DND-41 (cell line): Measurements from ENCODE around the gene NOX5.

Experiments used
- CTCF ChIP-seq: IDR thresholded peaks from 2 replicates; pipeline ENCODE4 v1.5.1; 2012; ENCODE audit warnings: borderline replicate concordance, low read length, moderate library complexity, mild to moderate bottlenecking; ENCODE audit not compliant: poor library complexity, severe bottlenecking; ENCODE audit errors: extremely low read depth
- EZH2 ChIP-seq: IDR thresholded peaks from 3 replicates; pipeline ENCODE4 v1.6.1; 2012; ENCODE audit warnings: borderline replicate concordance, low read depth, mild to moderate bottlenecking, moderate library complexity, low read length, inconsistent platforms; ENCODE audit not compliant: severe bottlenecking

DNA sequence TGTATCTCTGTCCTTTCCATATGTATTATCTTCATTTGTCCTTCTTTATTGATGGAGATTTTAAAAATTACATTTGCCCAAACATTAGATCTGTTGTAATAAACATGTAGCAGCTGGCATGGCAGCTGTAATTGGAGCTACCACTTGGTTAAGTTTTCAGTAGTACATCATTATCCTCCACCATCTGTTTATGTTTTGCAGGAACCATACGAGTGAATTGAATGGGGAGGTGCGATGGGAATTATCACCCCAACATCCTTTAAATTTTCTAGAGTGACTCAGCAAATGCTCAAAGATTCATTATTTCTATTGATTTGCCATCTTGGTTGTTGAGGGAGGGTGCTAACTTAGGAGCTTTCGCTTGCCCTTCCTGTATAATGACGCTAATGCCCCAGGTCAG is 32.6 kb upstream of the NOX5 start:
- TF ChIP-seq CTCF (no peak), EZH2 (no peak)
